ENCODE data around the gene ICAM1. TPM values are rescaled to one million over a fixed set of nuclear protein-coding genes. Genes with fewer than 3 reads are reported as not detected.

The ICAM1 gene
- polyA plus RNA-seq, 2 of the 4 experiments (the other 2 are of a cell fraction), result 1.2 to 1.4 TPM

DNA sequence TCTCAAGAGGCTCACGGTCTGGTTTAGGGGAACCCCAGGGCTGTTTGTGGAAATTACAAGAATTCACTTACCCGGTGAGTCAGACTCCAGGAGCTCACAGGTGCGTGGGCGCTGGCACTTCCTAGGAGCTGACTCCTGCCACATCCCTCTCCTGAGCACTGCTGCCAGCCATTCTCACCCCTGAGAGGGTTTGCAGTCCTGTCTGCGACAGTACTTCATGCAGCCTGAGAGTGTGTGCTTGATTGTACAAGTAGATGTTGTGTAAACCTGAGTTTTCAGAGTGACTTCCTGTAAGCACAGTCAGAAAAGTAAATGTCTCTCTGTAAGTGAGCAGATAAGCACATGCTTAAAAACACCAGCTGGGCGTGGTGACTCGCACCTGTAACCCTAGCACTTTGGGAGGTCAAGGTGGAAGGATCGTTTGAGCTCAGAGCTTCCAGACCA is 10.8 kb upstream of the ICAM1 start:
- CTCF ChIA-PET, result interaction anchor here (0.5 to 5.3 kb wide), 17 partner anchors 10 to 267 kb away, joined by 3 to 77 read pairs (median 4); partner anchors contain the start of genes CDC37, ICAM1, ICAM5 and TYK2
- no peak for DNase-seq (ENCODE audit: low read depth in 1 of 2, low spot score in 1 of 2)
- no peak overlapping the region for H3K4me3 ChIP-seq

DNA sequence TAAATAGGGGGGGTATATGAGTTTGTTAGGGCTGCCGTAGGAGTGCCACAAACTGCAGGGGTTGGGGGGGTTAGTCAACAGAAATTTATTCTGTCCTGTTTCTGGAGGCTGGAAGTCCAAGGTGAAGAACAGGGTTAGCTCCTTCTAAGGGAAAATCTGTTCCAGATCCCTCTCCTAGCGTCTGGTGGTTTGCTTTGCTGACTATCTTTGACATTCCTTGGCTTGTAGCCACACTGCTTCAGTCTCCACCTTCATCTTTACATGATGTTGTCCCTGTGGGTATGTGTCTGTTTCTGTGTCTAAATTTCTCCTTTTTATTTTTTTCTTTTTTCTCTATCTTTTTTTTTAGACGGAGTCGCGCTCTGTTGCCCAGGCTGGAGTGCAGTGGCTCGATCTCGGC is 8.1 kb upstream of the ICAM1 start:
- no peak overlapping the region for H3K4me2 ChIP-seq

More for the DNA sequence above, 10.8 kb upstream of the ICAM1 start:
- WGBS (ENCODE audit: missing lambda C conversion rate), result 57% methylated on average over 8 of the region's 8 CpGs
- ATAC-seq (peak in 1 of 2 experiments; percentile 26; a peak in 2 of 6 replicates), FAIRE-seq (no peak)
- no peak overlapping the region; a peak in 1 of 6 replicates for H3K27ac ChIP-seq
- TF ChIP-seq CEBPB (IDR thresholded peaks at IDR 0.05), result no peak
- no peak for TF ChIP-seq SREBF2 (IDR thresholded peaks at IDR 0.05)
- no peak for TF ChIP-seq NR3C1 (IDR thresholded peaks at IDR 0.05)
- TF ChIP-seq, protein P1, sequence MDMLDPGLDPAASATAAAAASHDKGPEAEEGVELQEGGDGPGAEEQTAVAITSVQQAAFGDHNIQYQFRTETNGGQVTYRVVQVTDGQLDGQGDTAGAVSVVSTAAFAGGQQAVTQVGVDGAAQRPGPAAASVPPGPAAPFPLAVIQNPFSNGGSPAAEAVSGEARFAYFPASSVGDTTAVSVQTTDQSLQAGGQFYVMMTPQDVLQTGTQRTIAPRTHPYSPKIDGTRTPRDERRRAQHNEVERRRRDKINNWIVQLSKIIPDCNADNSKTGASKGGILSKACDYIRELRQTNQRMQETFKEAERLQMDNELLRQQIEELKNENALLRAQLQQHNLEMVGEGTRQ (IDR thresholded peaks at IDR 0.05), result no peak
- TF ChIP-seq ZSCAN20 (CRISPR knock-in tag; IDR thresholded peaks at IDR 0.05), result no peak
- no peak for TF ChIP-seq HOXB5 (CRISPR knock-in tag; IDR thresholded peaks at IDR 0.05)
- no peak for TF ChIP-seq BHLHE40 (IDR thresholded peaks at IDR 0.05; ENCODE audit: low read depth, low read length)
- no peak for TF ChIP-seq HMGXB4 (CRISPR knock-in tag; IDR thresholded peaks at IDR 0.05; ENCODE audit: borderline replicate concordance)
- TF ChIP-seq RAD21 (conservative IDR thresholded peaks at IDR 0.05 in 1 of 2, IDR thresholded peaks at IDR 0.05 in 1 of 2), result no peak
- no peak for TF ChIP-seq ZFP36 (IDR thresholded peaks at IDR 0.05; ENCODE audit: borderline replicate concordance, partially characterized antibody)
- TF ChIP-seq JUNB (IDR thresholded peaks at IDR 0.05), result no peak
- no peak for TF ChIP-seq EHF (CRISPR knock-in tag; IDR thresholded peaks at IDR 0.05)
- TF ChIP-seq NFE2L2 (conservative IDR thresholded peaks at IDR 0.05; ENCODE audit: low read length), result no peak
- TF ChIP-seq KDM1A (IDR thresholded peaks at IDR 0.05; ENCODE audit: low read depth), result no peak
- no peak for TF ChIP-seq RFX5 (IDR thresholded peaks at IDR 0.05)
- no peak for TF ChIP-seq MAFK (IDR thresholded peaks at IDR 0.05; ENCODE audit: partially characterized antibody)
- TF ChIP-seq MAX (IDR thresholded peaks at IDR 0.05), result no peak
- H3K9me3 ChIP-seq, result no peaks in the 10 kb centered on the region
- no peak overlapping the region for H3K4me2 ChIP-seq
- H3K4me1 ChIP-seq, result peaks cover 15% of the 10 kb centered on the region; the same call in 2 of the 3 replicates
- POLR2A ChIA-PET, result interaction anchor here (1.7 kb wide), 1 partner anchor 128 kb away, joined by 8 read pairs; no protein-coding TSS in a partner anchor

More for the DNA sequence above, 8.1 kb upstream of the ICAM1 start:
- no peak for TF ChIP-seq MYC (IDR thresholded peaks at IDR 0.05; ENCODE audit: borderline replicate concordance, low read length)
- no peak for TF ChIP-seq FOSL2 (IDR thresholded peaks at IDR 0.05)
- TF ChIP-seq FOSL2 (CRISPR knock-in tag; IDR thresholded peaks at IDR 0.05), result no peak
- no peak for TF ChIP-seq EHF (CRISPR knock-in tag; IDR thresholded peaks at IDR 0.05)
- TF ChIP-seq, protein P2, sequence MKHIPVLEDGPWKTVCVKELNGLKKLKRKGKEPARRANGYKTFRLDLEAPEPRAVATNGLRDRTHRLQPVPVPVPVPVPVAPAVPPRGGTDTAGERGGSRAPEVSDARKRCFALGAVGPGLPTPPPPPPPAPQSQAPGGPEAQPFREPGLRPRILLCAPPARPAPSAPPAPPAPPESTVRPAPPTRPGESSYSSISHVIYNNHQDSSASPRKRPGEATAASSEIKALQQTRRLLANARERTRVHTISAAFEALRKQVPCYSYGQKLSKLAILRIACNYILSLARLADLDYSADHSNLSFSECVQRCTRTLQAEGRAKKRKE (CRISPR knock-in tag; IDR thresholded peaks at IDR 0.05; ENCODE audit: low read depth), result no peak
- no peak for TF ChIP-seq KDM5A (IDR thresholded peaks at IDR 0.05)
- TF ChIP-seq POLR2A (IDR thresholded peaks at IDR 0.05; ENCODE audit: low read length), result no peak
- no peak for TF ChIP-seq MAFK (IDR thresholded peaks at IDR 0.05; ENCODE audit: partially characterized antibody)
- no peak for TF ChIP-seq HEYL (CRISPR knock-in tag; IDR thresholded peaks at IDR 0.05)
- TF ChIP-seq, protein P3, sequence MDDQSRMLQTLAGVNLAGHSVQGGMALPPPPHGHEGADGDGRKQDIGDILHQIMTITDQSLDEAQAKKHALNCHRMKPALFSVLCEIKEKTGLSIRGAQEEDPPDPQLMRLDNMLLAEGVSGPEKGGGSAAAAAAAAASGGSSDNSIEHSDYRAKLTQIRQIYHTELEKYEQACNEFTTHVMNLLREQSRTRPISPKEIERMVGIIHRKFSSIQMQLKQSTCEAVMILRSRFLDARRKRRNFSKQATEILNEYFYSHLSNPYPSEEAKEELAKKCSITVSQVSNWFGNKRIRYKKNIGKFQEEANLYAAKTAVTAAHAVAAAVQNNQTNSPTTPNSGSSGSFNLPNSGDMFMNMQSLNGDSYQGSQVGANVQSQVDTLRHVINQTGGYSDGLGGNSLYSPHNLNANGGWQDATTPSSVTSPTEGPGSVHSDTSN (IDR thresholded peaks at IDR 0.05), result no peak
- TF ChIP-seq CEBPB (IDR thresholded peaks at IDR 0.05), result no peak
- TF ChIP-seq GATA3 (IDR thresholded peaks at IDR 0.05; ENCODE audit: borderline replicate concordance), result no peak
- no peak for TF ChIP-seq JUNB (IDR thresholded peaks at IDR 0.05)
- TF ChIP-seq REST (IDR thresholded peaks at IDR 0.05), result no peak
- TF ChIP-seq CHD4 (IDR thresholded peaks at IDR 0.05; ENCODE audit: borderline replicate concordance), result no peak
- no peak for TF ChIP-seq EHMT2 (IDR thresholded peaks at IDR 0.05; ENCODE audit: low read depth)
- TF ChIP-seq HOXB13 (CRISPR knock-in tag; IDR thresholded peaks at IDR 0.05; ENCODE audit: low read depth), result no peak
- no peak for TF ChIP-seq CBX8 (IDR thresholded peaks at IDR 0.05)
- TF ChIP-seq FOXS1 (CRISPR knock-in tag; IDR thresholded peaks at IDR 0.05), result no peak
- TF ChIP-seq RARB (CRISPR knock-in tag; IDR thresholded peaks at IDR 0.05), result no peak
- Histone ChIP-seq H3K9me3 (no peaks in the 10 kb centered on the region), H3K4me3 (no peak overlapping the region), H3K27ac (no peak overlapping the region), H3K4me1 (peaks cover 19% of the 10 kb centered on the region; the same call in 2 of the 3 replicates)
- ChIA-PET POLR2A (interaction anchor here (0.6 kb wide), 1 partner anchor 128 kb away, joined by 5 read pairs; no protein-coding TSS in a partner anchor), CTCF (interaction anchor here (1.3 to 2.1 kb wide), 2 partner anchors 126 to 128 kb away, joined by 5 read pairs; no protein-coding TSS in a partner anchor)
- DNase-seq (ENCODE audit: low read depth in 1 of 2, low spot score in 1 of 2) (no peak), FAIRE-seq (no peak), ATAC-seq (no peak)
- WGBS (ENCODE audit: missing lambda C conversion rate), result 84% methylated on average over 7 of the region's 7 CpGs
